HepG2 (cell line): Measurements from ENCODE around the gene CSNK1D. TPM values are rescaled to one million over a fixed set of nuclear protein-coding genes. Genes with fewer than 3 reads are reported as not detected.

Experiments used
- ARNT ChIP-seq: fragments of 450-650 bp; IDR thresholded peaks from 2 replicates; pipeline ENCODE4 v1.6.1; 2017
- ARNT2 ChIP-seq: sonication (generic); formaldehyde crosslinking; IDR thresholded peaks from 2 replicates; pipeline ENCODE4 v1.8.0; 2022; ENCODE audit warnings: mild to moderate bottlenecking, low read depth, missing genetic modification reagents, moderate library complexity
- EEA1 ChIP-seq: sonication (generic); formaldehyde crosslinking; IDR thresholded peaks from 2 replicates; pipeline ENCODE4 v1.5.1; 2020; ENCODE audit warnings: mild to moderate bottlenecking, missing genetic modification reagents, borderline replicate concordance
- ELF1 ChIP-seq: sonication (generic); formaldehyde crosslinking; IDR thresholded peaks from 2 replicates; pipeline ENCODE4 v1.4.0; 2020; ENCODE audit warnings: missing genetic modification reagents
- HMGXB3 ChIP-seq: sonication (generic); formaldehyde crosslinking; IDR thresholded peaks from 2 replicates; pipeline ENCODE4 v1.4.0; 2020; ENCODE audit warnings: missing genetic modification reagents, borderline replicate concordance
- KDM1A ChIP-seq: IDR thresholded peaks from 2 replicates; pipeline ENCODE4 v1.6.1; 2016; ENCODE audit warnings: missing compliant biosample characterization
- KLF6 ChIP-seq: IDR thresholded peaks from 2 replicates; pipeline ENCODE4 v1.8.0; 2016; ENCODE audit warnings: missing biosample characterization, missing genetic modification reagents
- MBD4 ChIP-seq: IDR thresholded peaks from 2 replicates; pipeline ENCODE4 v1.6.1; 2012; ENCODE audit warnings: low read length, inconsistent platforms, borderline replicate concordance
- PHF21A ChIP-seq: sonication (generic); formaldehyde crosslinking; IDR thresholded peaks from 2 replicates; pipeline ENCODE4 v1.5.0; 2020; ENCODE audit warnings: mild to moderate bottlenecking, missing genetic modification reagents
- ZEB1 ChIP-seq: IDR thresholded peaks from 2 replicates; pipeline ENCODE4 v1.6.1; 2012; ENCODE audit warnings: mild to moderate bottlenecking, low read depth, inconsistent platforms; ENCODE audit not compliant: insufficient replicate concordance
- ZFP36 ChIP-seq: fragments of 150-350 bp; IDR thresholded peaks from 2 replicates; pipeline ENCODE4 v1.6.1; 2018; ENCODE audit warnings: borderline replicate concordance, low read length, low read depth; ENCODE audit not compliant: partially characterized antibody
- ZKSCAN1 ChIP-seq: fragments of 150-350 bp; IDR thresholded peaks from 2 replicates; pipeline ENCODE4 v1.6.1; 2014; ENCODE audit warnings: low read length
- ZNF160 ChIP-seq: sonication (generic); formaldehyde crosslinking; IDR thresholded peaks from 2 replicates; pipeline ENCODE4 v1.8.0; 2022; ENCODE audit warnings: mild to moderate bottlenecking, inconsistent platforms, missing genetic modification reagents
- ZNF605 ChIP-seq: sonication (generic); formaldehyde crosslinking; IDR thresholded peaks from 2 replicates; pipeline ENCODE4 v1.8.0; 2022; ENCODE audit warnings: mild to moderate bottlenecking, missing genetic modification reagents
- ZNF639 ChIP-seq: conservative IDR thresholded peaks from 2 replicates; pipeline ENCODE4 v1.6.1; 2018; ENCODE audit warnings: missing genetic modification reagents
- ZNF646 ChIP-seq: sonication (generic); formaldehyde crosslinking; IDR thresholded peaks from 2 replicates; pipeline ENCODE4 v1.9.0; 2021; ENCODE audit warnings: mild to moderate bottlenecking, missing genetic modification reagents
- ZNF766 ChIP-seq: sonication (generic); formaldehyde crosslinking; IDR thresholded peaks from 2 replicates; pipeline ENCODE4 v1.5.0; 2020; ENCODE audit warnings: missing genetic modification reagents, borderline replicate concordance
- polyA plus RNA-seq, 8 experiments: library from polyadenylated mRNA; depleted of rRNA in 3 of 8; stranded (reverse) in 7 of 8; unstranded in 1 of 8; fragments of >200 nt; fragmentation: Illumina TruSeq in 4 of 8; extraction: Trizol in 4 of 8; gene quantifications; 2 replicates each; pipeline versions ENCODE4 v1.2.1 to v1.2.3, GENCODE V29; 2011 to 2016; ENCODE audit warnings: low read depth in 4 of 8, missing spikeins in 1 of 8, mixed read lengths in 1 of 8; ENCODE audit not compliant: insufficient read depth in 1 of 8
- total RNA-seq, 5 experiments: library from RNA; depleted of rRNA; stranded (reverse); fragments of >200 nt; fragmentation: Illumina TruSeq; extraction: Trizol; gene quantifications; 2 replicates each; pipeline ENCODE4 v1.2.3, GENCODE V29; 2016; ENCODE audit warnings: low read depth in 1 of 5

The CSNK1D gene
- total and polyA plus RNA-seq, 2 of the 13 experiments (the other 11 are each of a cell fraction or from before 2014, with no cell fraction given): 31.5 to 128 TPM

GRCh38 chr17:82212331-82213250 lies 60.9 kb downstream of the CSNK1D start, which contains the start of gene CCDC57 (continued):
- TF ChIP-seq ZNF605 (CRISPR knock-in tag): no peak
- 0 out of 2 replicates have a peak, but pooled peaks have one; percentile 61 for TF ChIP-seq KDM1A
- TF ChIP-seq PHF21A (CRISPR knock-in tag): peak; percentile 90
- no peak for TF ChIP-seq ZNF766
- TF ChIP-seq ZFP36: no peak
- peak; percentile 89 for TF ChIP-seq ZNF639
- no peak for TF ChIP-seq ZEB1
- peak; percentile 63; the same call in 1 of the 2 replicates for TF ChIP-seq KLF6
- 0 out of 2 replicates have a peak, but pooled peaks have one; percentile 30 for TF ChIP-seq EEA1 (CRISPR knock-in tag)
- no peak for TF ChIP-seq ZNF646 (CRISPR knock-in tag)
- no peak for TF ChIP-seq ARNT
- no peak; the same call in 1 of the 2 replicates for TF ChIP-seq HMGXB3 (CRISPR knock-in tag)
- no peak for TF ChIP-seq ELF1 (CRISPR knock-in tag)
- peak; percentile 75; the same call in 1 of the 2 replicates for TF ChIP-seq ZNF160
- 0 out of 2 replicates have a peak, but pooled peaks have one; percentile 41 for TF ChIP-seq ZKSCAN1
- TF ChIP-seq MBD4: no peak
- peak; percentile 94 for TF ChIP-seq ARNT2 (CRISPR knock-in tag)
